Natural killer cell (primary cell): Measurements from ENCODE around the gene FKBP8. TPM values are rescaled to one million over a fixed set of nuclear protein-coding genes. Genes with fewer than 3 reads are reported as not detected.

Experiments
- ATAC-seq, 3 donors: fragments of 150-1000 bp in 2 of 3; fragments of 200-7000 bp in 1 of 3; cut with Tn5 transposase; 1 replicate in 1 of 3; 2 replicates in 2 of 3; pipeline ENCODE4 v1.10.0; 2021; ENCODE audit warnings: mild to moderate bottlenecking in 2 of 3, moderate library complexity in 2 of 3
- DNase-seq, 2 donors: peaks; one replicate each; pipeline versions ENCODE4 v3.0.0 to v3.0.0-alpha.2; 2013 to 2021; ENCODE audit warnings: mixed read lengths in 1 of 2
- H3K27ac ChIP-seq: one replicate; pipeline ENCODE4 v1.5.1; 2013; ENCODE audit warnings: mild to moderate bottlenecking, low read length
- H3K27me3 ChIP-seq: one replicate; pipeline ENCODE4 v1.6.1; 2013; ENCODE audit warnings: low read length; ENCODE audit not compliant: control insufficient read depth, insufficient read depth
- H3K36me3 ChIP-seq: one replicate; pipeline ENCODE4 v1.6.1; 2013; ENCODE audit warnings: low read length; ENCODE audit not compliant: control insufficient read depth, insufficient read depth
- H3K4me1 ChIP-seq: one replicate; pipeline ENCODE4 v1.6.1; 2013; ENCODE audit warnings: low read length; ENCODE audit not compliant: control insufficient read depth, insufficient read depth
- H3K4me3 ChIP-seq: one replicate; pipeline ENCODE4 v1.5.1; 2013; ENCODE audit warnings: low read length
- H3K9me3 ChIP-seq: one replicate; pipeline ENCODE4 v1.6.1; 2013; ENCODE audit warnings: low read length; ENCODE audit not compliant: control insufficient read depth, insufficient read depth
- H3K27ac Mint-ChIP-seq, 2 donors: one replicate each; pipeline ENCODE4 v1.8.0; 2022; ENCODE audit warnings: mild to moderate bottlenecking in 2 of 2, mixed read lengths in 2 of 2, moderate library complexity in 1 of 2
- H3K27me3 Mint-ChIP-seq, 2 donors: one replicate each; pipeline ENCODE4 v1.8.0; 2022; ENCODE audit warnings: low read depth in 2 of 2, mixed read lengths in 2 of 2
- H3K36me3 Mint-ChIP-seq: one replicate; pipeline ENCODE4 v1.8.0; 2022; ENCODE audit warnings: mixed read lengths
- H3K4me1 Mint-ChIP-seq, 2 donors: one replicate each; pipeline ENCODE4 v1.8.0; 2022; ENCODE audit warnings: mixed read lengths in 2 of 2
- H3K4me3 Mint-ChIP-seq: one replicate; pipeline ENCODE4 v1.8.0; 2022; ENCODE audit warnings: mild to moderate bottlenecking, moderate library complexity, mixed read lengths
- H3K9me3 Mint-ChIP-seq, 2 donors: one replicate each; pipeline ENCODE4 v1.8.0; 2022; ENCODE audit warnings: mixed read lengths in 2 of 2
- WGBS: methylation state at CpG from one replicate; pipeline ENCODE4 v1.1.7; 2013; ENCODE audit warnings: missing lambda C conversion rate; ENCODE audit not compliant: insufficient coverage; 5-methylcytosine and 5-hydroxymethylcytosine counted together
- intact Hi-C: fragments of 100-400 bp; cut with micrococcal nuclease; formaldehyde crosslinking; loops from one replicate; pipeline ENCODE4 v1.14.2; 2022
- total RNA-seq, 4 donors: library from RNA; stranded (reverse); fragments of 120-200 nt in 1 of 4; gene quantifications; one replicate each; pipeline versions ENCODE4 v1.2.3 to v1.2.4, GENCODE V29; 2013 to 2022
- TF ChIP-seq, protein P1 (sequence below): fragments of 200-600 bp; IDR thresholded peaks from one replicate; pipeline ENCODE4 v1.8.0; 2022; ENCODE audit warnings: antibody characterized with exemption

Gene FKBP8
- total RNA-seq, 3 donors from 2014 or later (not counting 1 experiment from before 2014, with no cell fraction given): 149 to 179 (median 162) TPM

DNA sequence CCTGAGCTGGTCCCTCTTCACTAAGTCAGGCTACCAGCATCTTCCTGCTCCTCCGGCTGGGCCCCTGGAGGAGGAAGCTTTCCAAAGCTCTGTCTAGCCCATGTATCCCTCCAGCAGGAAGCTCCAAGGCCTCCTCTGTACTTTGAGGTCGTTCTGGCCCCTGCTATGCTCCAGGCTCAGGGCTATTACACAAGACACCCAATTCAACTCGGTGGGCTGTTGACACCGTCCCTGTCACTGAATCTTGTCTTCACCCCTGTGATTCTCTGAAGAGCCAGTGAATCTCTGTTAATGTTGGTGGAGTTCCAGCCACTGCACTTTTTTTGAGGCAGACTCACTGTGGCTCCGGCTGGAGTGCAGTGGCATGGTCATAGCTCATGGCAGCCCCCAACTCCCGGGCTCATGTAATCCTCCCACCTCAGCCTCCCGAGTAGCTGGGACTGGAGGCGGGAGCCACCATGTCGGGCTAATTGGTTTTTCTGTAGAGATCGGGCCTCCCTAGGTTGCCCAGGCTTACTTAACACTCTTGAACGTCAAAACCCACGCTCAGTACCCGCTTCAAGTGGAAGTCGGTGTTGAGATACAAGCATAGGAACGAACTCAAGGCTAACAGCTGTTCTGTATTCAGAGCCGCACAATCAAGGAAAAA lies 44.7 kb upstream of the FKBP8 start:
- no peaks in the 10 kb centered on the region for H3K9me3 Mint-ChIP-seq
- H3K4me1 Mint-ChIP-seq: peaks cover 9 to 28% of the 10 kb centered on the region in 2 donors
- Histone ChIP-seq H3K9me3 (no peaks in the 10 kb centered on the region), H3K36me3 (peaks cover 4% of the 10 kb centered on the region), H3K4me3 (peak overlapping the region; percentile 54), H3K27ac (peak overlapping the region; percentile 77), H3K4me1 (peaks cover 29% of the 10 kb centered on the region), H3K27me3 (no peaks in the 10 kb centered on the region)
- ATAC-seq (no peak), DNase-seq (no peak)
- no peaks in the 10 kb centered on the region for H3K36me3 Mint-ChIP-seq
- WGBS: 17% methylated on average over 16 of the region's 16 CpGs
- H3K27ac Mint-ChIP-seq: peak overlapping the region; percentile 86 to 88
- intact Hi-C loops: loop anchor here (2.0 to 5.0 kb wide), 4 partner anchors 17 to 331 kb away; partner anchors contain the start of genes COPE, DDX49, ELL and UBA52
- peak overlapping the region; percentile 90 for H3K4me3 Mint-ChIP-seq
- peaks cover 0 to 4% of the 10 kb centered on the region in 2 donors for H3K27me3 Mint-ChIP-seq
- TF ChIP-seq, protein P1, sequence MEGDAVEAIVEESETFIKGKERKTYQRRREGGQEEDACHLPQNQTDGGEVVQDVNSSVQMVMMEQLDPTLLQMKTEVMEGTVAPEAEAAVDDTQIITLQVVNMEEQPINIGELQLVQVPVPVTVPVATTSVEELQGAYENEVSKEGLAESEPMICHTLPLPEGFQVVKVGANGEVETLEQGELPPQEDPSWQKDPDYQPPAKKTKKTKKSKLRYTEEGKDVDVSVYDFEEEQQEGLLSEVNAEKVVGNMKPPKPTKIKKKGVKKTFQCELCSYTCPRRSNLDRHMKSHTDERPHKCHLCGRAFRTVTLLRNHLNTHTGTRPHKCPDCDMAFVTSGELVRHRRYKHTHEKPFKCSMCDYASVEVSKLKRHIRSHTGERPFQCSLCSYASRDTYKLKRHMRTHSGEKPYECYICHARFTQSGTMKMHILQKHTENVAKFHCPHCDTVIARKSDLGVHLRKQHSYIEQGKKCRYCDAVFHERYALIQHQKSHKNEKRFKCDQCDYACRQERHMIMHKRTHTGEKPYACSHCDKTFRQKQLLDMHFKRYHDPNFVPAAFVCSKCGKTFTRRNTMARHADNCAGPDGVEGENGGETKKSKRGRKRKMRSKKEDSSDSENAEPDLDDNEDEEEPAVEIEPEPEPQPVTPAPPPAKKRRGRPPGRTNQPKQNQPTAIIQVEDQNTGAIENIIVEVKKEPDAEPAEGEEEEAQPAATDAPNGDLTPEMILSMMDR: no peak

DNA sequence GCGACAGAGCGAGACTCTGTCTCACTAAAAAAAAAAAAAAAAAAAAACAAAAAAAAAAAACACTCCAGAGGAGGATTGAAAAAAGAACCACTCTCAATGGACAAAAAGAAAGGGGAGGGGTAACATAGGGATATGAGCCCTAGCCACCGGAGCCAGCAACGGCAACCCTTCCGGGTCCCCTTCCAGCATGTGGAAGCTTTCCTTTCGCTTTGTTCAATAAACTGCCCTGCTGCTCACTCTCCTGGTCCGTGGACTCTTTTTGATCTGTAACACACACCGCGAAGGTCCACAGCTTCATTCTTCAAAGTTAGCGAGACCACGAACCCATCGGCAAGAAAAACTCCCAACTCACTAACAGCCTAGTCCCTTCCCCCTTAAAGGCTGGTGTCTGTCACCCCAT lies 44.2 kb upstream of the FKBP8 start:
- TF ChIP-seq, protein P1: no peak
- H3K27ac Mint-ChIP-seq: peak overlapping the region in 1 of 2 donors; percentile 86
- peaks cover 9 to 28% of the 10 kb centered on the region in 2 donors for H3K4me1 Mint-ChIP-seq

DNA sequence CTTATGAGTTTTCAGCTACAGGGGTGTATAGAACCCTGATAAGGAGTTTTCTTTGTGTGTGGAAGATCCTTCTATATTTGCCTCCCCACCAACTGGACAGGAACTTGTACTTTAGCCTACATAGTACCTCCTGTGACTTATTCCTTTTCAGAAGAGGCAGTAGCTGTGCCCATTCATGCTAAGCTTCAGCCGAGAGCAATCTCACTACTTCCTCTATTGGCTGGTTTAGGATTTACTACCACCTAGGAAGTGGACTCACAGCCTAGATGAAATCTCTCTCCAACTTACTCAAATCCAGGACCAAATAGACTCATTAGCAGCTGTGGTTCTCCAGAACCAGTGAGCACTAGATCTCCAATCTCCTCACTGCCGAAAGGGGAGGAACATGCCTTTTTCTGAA lies 42.9 kb upstream of the FKBP8 start:
- Mint-ChIP-seq H3K27me3 (peaks cover 0 to 4% of the 10 kb centered on the region in 2 donors), H3K4me3 (no peak overlapping the region), H3K9me3 (no peaks in the 10 kb centered on the region), H3K27ac (no peak overlapping the region), H3K4me1 (peaks cover 9 to 28% of the 10 kb centered on the region in 2 donors), H3K36me3 (no peaks in the 10 kb centered on the region)
- Histone ChIP-seq H3K27ac (no peak overlapping the region), H3K9me3 (no peaks in the 10 kb centered on the region), H3K4me1 (peaks cover 29% of the 10 kb centered on the region), H3K36me3 (peaks cover 4% of the 10 kb centered on the region), H3K27me3 (no peaks in the 10 kb centered on the region), H3K4me3 (no peak overlapping the region)
- DNase-seq: no peak
- intact Hi-C loops: loop anchor here (5.0 kb wide), 1 partner anchor 109 kb away; no protein-coding TSS in a partner anchor
- 25% methylated on average over 1 of the region's 2 CpGs for WGBS
- TF ChIP-seq, protein P1: no peak
- no peak for ATAC-seq

More for the DNA sequence above, 44.2 kb upstream of the FKBP8 start:
- Histone ChIP-seq H3K4me1 (peaks cover 29% of the 10 kb centered on the region), H3K9me3 (no peaks in the 10 kb centered on the region), H3K4me3 (no peak overlapping the region), H3K36me3 (peaks cover 4% of the 10 kb centered on the region), H3K27ac (peak overlapping the region; percentile 77), H3K27me3 (no peaks in the 10 kb centered on the region)
- intact Hi-C loops: loop anchor here (5.0 kb wide), 1 partner anchor 110 kb away; no protein-coding TSS in a partner anchor
- Mint-ChIP-seq H3K36me3 (no peaks in the 10 kb centered on the region), H3K9me3 (no peaks in the 10 kb centered on the region), H3K4me3 (peak overlapping the region; percentile 21), H3K27me3 (peaks cover 0 to 4% of the 10 kb centered on the region in 2 donors)
- DNase-seq (peak in 1 of 2 donors; percentile 28), ATAC-seq (no peak)
- WGBS: 78% methylated on average over 10 of the region's 12 CpGs
